Loucy (cell line): ENCODE measurements around the gene CREBL2.

Experiments used
- EZH2phosphoT487 ChIP-seq: fragments of 200-600 bp; IDR thresholded peaks from 2 replicates; pipeline ENCODE4 v1.6.1; 2018; ENCODE audit warnings: antibody characterized with exemption, mild to moderate bottlenecking, moderate library complexity, borderline replicate concordance
- TF ChIP-seq, protein P1 (sequence below): fragments of 200-600 bp; sonication (generic); conservative IDR thresholded peaks from 2 replicates; pipeline ENCODE4 v1.5.1; 2014; ENCODE audit warnings: mild to moderate bottlenecking, antibody characterized with exemption, low read length

DNA sequence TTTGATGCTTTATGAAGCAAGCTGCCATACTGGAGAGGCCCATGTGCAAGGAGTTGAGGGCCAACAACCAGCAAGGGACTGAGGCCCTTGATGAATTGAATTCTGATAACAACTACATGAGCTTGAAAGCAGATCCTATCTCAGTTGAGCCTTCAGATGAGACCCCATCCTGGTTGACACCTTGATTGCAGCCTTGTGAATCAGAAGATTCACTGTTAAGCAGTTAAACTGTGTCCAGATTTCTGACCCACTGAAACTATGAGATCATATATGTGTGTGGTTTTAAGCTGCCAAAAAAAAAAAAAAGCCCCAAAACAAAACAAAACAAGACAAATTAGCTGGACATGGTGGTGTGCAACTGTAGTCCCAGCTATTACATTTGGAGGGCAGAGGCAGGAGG is 42.2 kb downstream of the CREBL2 start:
- TF ChIP-seq, protein P1, sequence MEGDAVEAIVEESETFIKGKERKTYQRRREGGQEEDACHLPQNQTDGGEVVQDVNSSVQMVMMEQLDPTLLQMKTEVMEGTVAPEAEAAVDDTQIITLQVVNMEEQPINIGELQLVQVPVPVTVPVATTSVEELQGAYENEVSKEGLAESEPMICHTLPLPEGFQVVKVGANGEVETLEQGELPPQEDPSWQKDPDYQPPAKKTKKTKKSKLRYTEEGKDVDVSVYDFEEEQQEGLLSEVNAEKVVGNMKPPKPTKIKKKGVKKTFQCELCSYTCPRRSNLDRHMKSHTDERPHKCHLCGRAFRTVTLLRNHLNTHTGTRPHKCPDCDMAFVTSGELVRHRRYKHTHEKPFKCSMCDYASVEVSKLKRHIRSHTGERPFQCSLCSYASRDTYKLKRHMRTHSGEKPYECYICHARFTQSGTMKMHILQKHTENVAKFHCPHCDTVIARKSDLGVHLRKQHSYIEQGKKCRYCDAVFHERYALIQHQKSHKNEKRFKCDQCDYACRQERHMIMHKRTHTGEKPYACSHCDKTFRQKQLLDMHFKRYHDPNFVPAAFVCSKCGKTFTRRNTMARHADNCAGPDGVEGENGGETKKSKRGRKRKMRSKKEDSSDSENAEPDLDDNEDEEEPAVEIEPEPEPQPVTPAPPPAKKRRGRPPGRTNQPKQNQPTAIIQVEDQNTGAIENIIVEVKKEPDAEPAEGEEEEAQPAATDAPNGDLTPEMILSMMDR, result no peak
- TF ChIP-seq EZH2phosphoT487, result no peak
